GM12892 (cell line): ENCODE measurements around the gene RSPO4.

Experiments used
- POLR2A ChIP-seq: IDR thresholded peaks from 2 replicates; pipeline ENCODE4 v1.6.1; 2011; ENCODE audit warnings: low read depth, low read length, control low read depth
- POLR2AphosphoS5 ChIP-seq: IDR thresholded peaks from 2 replicates; pipeline ENCODE4 v1.6.1; 2011; ENCODE audit warnings: low read depth, low read length, control low read depth
- TAF1 ChIP-seq: IDR thresholded peaks from 2 replicates; pipeline ENCODE4 v1.6.1; 2011; ENCODE audit warnings: low read depth, mild to moderate bottlenecking, control low read depth, low read length, borderline replicate concordance

DNA sequence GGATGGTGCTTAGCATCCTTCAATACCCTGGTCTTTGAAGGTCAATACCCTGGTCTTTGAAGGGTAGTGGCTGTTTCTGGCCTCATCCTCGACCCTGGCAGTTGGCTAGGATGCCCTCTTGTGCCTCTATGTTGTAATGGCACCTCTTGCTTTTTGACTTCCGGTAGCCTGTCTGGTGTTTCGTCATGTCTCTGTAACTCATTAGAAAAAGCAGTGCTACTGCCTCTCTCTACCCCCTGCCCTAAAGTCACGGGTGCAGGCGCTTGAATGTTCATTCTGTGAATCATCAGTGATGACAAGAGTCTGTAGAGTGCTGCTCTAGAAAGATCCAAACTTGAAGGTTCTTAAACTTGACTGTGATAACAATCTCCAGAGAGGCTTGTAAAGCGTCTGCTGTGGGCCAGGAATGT, 28.3 kb downstream of the RSPO4 start:
- TF ChIP-seq POLR2AphosphoS5 (no peak), POLR2A (no peak), TAF1 (no peak)
